ENCODE measurements around the gene SLC7A10. TPM values are rescaled to one million over a fixed set of nuclear protein-coding genes. Genes with fewer than 3 reads are reported as not detected.

Gene SLC7A10
- total and polyA plus RNA-seq, 12 donors = 0.31 to 0.70 (median 0.64) TPM; not detected in 7

GRCh38 chr19:33219261-33219815 is 6.3 kb downstream of the SLC7A10 start:
- Histone ChIP-seq H3K9me3 (no peaks in the 10 kb centered on the region), H3K36me3 (no peaks in the 10 kb centered on the region), H3K4me1 (no peaks in the 10 kb centered on the region), H3K4me3 (no peak overlapping the region), H3K27ac (no peak overlapping the region), H3K27me3 (peaks cover 4 to 62% (median 42%) of the 10 kb centered on the region in 7 donors)
- WGBS, 2 donors = 58 to 59% methylated on average over 12 of the region's 12 CpGs
- ATAC-seq (no peak), DNase-seq (no peak)
- TF ChIP-seq, protein P1, sequence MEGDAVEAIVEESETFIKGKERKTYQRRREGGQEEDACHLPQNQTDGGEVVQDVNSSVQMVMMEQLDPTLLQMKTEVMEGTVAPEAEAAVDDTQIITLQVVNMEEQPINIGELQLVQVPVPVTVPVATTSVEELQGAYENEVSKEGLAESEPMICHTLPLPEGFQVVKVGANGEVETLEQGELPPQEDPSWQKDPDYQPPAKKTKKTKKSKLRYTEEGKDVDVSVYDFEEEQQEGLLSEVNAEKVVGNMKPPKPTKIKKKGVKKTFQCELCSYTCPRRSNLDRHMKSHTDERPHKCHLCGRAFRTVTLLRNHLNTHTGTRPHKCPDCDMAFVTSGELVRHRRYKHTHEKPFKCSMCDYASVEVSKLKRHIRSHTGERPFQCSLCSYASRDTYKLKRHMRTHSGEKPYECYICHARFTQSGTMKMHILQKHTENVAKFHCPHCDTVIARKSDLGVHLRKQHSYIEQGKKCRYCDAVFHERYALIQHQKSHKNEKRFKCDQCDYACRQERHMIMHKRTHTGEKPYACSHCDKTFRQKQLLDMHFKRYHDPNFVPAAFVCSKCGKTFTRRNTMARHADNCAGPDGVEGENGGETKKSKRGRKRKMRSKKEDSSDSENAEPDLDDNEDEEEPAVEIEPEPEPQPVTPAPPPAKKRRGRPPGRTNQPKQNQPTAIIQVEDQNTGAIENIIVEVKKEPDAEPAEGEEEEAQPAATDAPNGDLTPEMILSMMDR (IDR thresholded peaks at IDR 0.05) = no peak
- intact Hi-C loops (cut with DNase I) = no loop called here

GRCh38 chr19:33217881-33218280 is 7.8 kb downstream of the SLC7A10 start:
- DNase-seq (no peak), ATAC-seq (no peak)
- Histone ChIP-seq H3K4me1 (no peaks in the 10 kb centered on the region), H3K9me3 (no peaks in the 10 kb centered on the region), H3K27ac (no peak overlapping the region), H3K36me3 (no peaks in the 10 kb centered on the region), H3K4me3 (no peak overlapping the region), H3K27me3 (peaks cover 0 to 48% (median 28%) of the 10 kb centered on the region in 7 donors)
- 72 to 79% methylated on average over 8 of the region's 8 CpGs for WGBS, 2 donors
- intact Hi-C loops (cut with DNase I) = no loop called here
- TF ChIP-seq, protein P1 (IDR thresholded peaks at IDR 0.05) = no peak

- 52 to 57% methylated on average over 12 of the region's 12 CpGs for WGBS, 2 donors
- no peaks in the 10 kb centered on the region for H3K36me3 ChIP-seq
- intact Hi-C loops (cut with DNase I) = no loop called here
- no peak for ATAC-seq
- H3K4me1 ChIP-seq = no peaks in the 10 kb centered on the region
- no peak overlapping the region for H3K4me3 ChIP-seq
- H3K9me3 ChIP-seq = no peaks in the 10 kb centered on the region
- no peak for DNase-seq
- no peak overlapping the region for H3K27ac ChIP-seq
- H3K27me3 ChIP-seq = peaks cover 0 to 34% (median 14%) of the 10 kb centered on the region in 7 donors
- TF ChIP-seq, protein P1 (IDR thresholded peaks at IDR 0.05) = no peak
Measured at GRCh38 chr19:33216198-33216830, 9.3 kb downstream of the SLC7A10 start.

- 85 to 88% methylated on average over 19 of the region's 19 CpGs for WGBS, 2 donors
- peaks cover 0 to 27% (median 14%) of the 10 kb centered on the region in 7 donors for H3K27me3 ChIP-seq
- DNase-seq = no peak
- TF ChIP-seq, protein P1 (IDR thresholded peaks at IDR 0.05) = no peak
- H3K9me3 ChIP-seq = no peaks in the 10 kb centered on the region
- no peak overlapping the region for H3K4me3 ChIP-seq
- intact Hi-C loops (cut with DNase I) = no loop called here
- no peaks in the 10 kb centered on the region for H3K36me3 ChIP-seq
- no peak for ATAC-seq
- H3K4me1 ChIP-seq = no peaks in the 10 kb centered on the region
- no peak overlapping the region for H3K27ac ChIP-seq
Measured at GRCh38 chr19:33215438-33216197, 10.0 kb downstream of the SLC7A10 start.

Measured in heart right ventricle (tissue), 16 donors.